Ammon's horn (tissue), 1 donor: ENCODE results near the gene SEC16A.

ENCODE experiments used
- DNase-seq: peaks from one replicate; pipeline ENCODE4 v3.0.0-alpha.2; 2016; ENCODE audit warnings: low spot score

The SEC16A gene, protein sequence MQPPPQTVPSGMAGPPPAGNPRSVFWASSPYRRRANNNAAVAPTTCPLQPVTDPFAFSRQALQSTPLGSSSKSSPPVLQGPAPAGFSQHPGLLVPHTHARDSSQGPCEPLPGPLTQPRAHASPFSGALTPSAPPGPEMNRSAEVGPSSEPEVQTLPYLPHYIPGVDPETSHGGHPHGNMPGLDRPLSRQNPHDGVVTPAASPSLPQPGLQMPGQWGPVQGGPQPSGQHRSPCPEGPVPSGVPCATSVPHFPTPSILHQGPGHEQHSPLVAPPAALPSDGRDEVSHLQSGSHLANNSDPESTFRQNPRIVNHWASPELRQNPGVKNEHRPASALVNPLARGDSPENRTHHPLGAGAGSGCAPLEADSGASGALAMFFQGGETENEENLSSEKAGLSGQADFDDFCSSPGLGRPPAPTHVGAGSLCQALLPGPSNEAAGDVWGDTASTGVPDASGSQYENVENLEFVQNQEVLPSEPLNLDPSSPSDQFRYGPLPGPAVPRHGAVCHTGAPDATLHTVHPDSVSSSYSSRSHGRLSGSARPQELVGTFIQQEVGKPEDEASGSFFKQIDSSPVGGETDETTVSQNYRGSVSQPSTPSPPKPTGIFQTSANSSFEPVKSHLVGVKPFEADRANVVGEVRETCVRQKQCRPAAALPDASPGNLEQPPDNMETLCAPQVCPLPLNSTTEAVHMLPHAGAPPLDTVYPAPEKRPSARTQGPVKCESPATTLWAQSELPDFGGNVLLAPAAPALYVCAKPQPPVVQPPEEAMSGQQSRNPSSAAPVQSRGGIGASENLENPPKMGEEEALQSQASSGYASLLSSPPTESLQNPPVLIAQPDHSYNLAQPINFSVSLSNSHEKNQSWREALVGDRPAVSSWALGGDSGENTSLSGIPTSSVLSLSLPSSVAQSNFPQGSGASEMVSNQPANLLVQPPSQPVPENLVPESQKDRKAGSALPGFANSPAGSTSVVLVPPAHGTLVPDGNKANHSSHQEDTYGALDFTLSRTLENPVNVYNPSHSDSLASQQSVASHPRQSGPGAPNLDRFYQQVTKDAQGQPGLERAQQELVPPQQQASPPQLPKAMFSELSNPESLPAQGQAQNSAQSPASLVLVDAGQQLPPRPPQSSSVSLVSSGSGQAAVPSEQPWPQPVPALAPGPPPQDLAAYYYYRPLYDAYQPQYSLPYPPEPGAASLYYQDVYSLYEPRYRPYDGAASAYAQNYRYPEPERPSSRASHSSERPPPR (N-terminal part only)

DNA sequence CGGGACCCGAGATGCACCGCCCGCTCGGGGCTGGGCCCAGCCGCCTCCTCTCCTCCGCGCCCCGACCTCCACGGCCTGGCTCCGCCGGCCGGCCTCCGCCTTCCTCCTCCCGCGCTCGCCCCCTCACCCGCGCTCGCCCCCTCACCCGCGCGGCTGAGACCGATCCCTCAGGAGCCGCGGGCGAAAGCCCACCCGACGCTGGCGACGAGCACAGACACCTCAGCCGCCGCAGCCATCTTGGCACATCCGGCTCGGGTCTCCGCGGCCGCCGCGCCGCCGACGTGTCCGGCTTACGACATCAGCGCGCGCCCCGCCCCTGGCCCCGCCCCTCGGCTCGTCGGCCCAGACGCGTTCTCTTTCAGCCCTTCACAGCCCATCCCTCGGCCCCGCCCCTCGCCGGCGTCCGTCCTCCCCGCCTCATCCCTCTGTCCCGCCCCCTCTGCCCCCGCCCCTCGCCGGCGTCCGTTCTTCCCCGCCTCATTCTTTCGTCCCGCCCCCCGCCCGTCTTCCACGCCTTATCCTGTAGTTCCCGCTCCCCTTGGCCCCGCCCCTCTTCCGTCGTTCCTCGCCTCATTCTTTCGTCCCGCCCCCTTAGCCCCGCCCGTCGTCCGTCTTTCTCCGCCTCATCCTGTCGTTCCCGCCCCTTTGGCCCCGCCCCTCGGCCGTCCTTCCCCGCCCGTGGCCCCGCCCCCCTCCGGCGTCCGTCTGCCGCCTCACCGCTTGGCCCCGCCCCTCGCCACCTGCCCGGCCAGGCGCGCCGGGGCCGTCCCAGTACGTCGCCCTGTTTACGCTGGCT is at the start of gene SEC16A:
TSS of gene SEC16A (minus strand) at position 248 of the 796 bp plus-strand sequence. CDS start 5,425 bp downstream, outside the sequence.
- peak; percentile 100 for DNase-seq

DNA sequence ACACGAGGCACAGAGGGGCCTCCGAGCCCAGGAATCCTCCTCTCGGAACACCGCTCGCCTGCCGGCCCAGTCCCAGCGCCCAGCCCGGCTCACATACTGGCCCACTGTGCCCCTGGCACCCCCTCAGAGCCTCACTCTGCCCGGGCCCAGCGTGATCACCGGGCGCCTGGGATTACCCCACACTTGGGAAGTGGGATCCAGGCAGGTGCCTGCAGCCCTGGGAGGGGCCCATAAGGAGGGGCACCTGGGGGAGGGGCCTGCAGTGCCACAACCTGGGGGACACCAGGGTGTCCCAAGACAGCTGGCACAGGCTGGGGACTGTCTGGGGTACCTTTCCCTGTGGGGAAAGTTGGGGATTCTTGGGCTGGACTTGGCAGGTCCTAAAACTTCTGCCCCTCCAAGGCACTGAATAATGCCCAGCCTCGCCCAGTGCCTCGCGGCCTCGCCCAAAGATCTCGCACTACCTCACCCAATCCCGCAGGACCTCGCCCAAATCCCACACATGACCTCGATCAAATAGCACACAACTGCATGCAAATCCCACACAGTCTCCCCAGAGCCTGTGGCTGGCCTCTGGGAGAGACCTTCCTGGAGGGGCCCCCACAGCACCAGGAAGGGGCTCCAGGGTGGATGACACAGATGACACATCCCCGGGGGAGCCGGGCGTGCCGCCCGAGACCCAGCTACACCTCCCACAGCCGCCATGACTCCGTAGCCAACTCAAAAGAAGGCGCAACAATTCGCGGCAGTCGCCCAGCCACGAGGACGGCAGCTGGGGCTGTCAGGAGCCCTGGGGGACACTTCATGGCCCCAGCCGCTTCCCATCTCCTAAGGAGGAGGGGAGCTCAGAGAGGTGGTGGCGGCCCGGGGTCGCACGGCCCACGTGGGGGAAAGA is 49.3 kb upstream of the SEC16A start:
- DNase-seq = no peak

DNA sequence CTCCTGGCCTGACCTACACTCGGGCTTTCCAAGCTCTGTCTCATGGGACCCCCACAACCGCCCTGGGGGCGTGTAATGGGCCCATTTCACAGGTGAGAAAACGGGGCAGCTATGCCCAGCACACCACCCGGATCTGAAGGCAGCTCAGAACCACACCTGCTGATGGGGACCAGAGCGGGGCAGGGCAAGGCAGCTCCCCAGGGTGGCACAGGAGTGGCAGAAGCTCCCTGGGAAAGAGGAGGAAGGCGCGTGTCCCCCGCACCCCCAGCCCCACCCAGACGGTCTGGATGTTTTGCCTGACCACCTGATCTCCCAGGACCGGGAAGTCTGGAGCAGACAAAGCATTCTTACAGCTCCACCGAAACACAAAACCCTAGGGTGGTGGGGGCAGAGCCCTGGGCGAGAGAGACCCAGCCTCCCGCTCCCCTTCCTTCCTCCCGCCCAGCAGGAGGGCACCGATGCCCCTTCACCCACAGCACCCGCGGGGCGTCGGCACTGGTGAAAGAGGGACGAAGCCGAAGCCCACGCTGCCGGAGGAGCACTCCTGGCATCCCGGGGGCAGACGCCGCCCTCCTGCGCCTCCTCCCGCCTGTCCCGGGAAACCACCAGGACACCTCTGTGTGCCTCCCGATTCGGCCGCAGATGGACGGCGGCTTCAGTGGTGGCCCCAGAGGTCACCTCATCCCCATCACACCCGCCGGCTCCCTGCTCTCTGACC is 48.5 kb upstream of the SEC16A start:
- DNase-seq = no peak

DNA sequence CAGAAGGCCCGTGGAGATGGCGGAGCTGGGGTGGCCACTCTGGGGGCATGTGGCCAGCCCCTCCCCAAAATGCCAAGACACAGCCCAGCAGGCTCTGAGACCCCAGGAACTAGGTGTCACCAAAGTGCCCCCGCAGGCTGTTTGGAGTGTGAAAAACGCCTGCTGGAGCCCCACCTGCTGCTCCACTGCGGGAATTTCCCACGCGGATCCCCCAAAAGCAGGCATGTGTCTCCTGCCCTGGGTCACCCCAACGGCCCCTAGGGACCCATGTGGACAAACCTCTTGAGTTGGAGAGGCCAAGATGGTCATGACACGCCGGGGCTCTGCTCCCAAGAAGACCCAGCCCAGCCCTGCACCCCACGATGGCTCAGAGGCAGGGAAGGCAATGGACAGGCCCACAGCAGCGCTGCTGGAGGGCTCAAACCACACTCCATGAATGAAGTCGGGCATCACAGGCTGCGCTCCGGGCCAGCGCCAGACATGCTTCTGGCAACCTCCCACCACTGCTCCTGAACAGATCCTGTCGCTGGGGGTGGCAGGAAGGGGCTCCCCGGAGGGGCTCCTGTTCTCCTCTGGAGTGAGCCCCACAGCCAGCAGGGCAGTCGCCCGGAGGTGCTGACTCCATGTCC is 47.7 kb upstream of the SEC16A start:
- no peak for DNase-seq

DNA sequence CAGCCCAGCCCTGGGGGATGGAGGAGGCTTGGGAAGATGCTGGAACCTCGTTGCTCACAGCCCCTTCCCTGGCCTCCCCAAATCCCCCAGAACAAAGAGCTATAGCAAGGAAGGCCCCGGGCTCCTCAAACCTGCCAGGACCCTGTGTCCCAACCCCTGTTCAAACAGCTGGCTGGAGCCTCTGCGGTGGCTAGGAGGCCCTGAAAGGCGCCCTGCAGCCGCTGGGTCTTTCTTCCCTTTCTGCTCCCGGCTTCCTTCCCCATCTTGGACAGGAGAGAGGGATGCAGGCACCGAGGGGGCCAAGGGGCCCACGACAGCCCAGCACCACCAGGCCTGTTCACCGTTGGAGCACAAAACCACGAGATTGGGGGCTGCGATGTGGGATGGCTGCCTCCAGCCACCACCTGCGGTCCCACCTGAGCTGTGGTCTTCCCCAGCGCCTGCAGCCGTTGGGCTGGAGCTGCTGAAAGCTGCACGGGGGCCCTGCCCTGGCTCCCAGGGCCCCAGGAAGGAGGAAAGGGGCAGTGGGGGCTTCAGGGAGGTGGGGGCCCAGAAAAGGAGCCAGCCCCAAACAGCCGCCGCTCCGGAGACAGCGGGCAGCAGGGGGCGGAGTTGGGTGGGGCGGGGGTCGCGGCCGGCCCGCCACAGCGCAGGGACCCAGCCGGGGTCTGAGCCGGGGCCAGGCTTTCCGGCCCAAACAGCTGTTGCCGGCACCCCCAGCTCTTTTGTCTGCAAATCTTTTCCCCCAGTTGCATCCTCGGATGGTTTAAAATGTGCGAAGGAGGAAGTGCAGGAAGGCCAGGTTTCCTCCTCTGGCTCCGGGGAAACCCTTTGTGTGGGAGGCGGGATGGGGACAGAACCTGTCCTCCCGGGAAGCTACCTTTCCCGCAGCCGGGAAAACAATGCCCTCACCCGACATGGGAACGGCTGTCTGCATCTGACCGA is 46.9 kb upstream of the SEC16A start:
- no peak for DNase-seq

DNA sequence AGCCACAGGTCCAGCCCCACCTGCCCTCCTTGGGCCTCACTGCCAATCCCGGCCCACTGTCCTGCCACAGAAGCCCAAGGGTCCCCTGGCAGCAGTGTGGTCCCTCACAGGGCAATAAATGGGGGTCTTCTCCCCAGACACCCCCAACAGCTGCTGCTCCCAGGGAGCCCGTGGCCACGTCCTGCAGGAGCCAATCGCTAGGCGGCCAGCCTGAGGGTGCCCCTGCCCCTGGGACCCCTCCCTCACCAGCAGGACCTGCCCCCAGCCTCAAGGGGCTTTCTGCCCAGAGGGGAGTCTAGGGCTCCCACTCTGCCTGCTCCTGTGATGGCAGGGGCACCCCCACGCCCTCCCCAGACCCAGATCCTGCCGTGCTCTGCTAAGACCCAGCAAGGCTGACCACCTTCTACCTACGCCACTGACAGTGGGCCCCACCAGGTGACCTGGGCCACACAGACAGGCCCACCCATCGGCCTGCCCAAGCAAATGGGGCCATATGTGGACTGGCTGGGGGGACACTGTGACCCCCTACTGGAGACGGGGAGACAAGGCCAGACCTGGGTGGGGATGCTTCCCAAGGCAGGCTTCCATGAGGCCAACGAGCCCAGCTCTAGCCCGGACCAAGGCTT is 46.0 kb upstream of the SEC16A start:
- DNase-seq = no peak

DNA sequence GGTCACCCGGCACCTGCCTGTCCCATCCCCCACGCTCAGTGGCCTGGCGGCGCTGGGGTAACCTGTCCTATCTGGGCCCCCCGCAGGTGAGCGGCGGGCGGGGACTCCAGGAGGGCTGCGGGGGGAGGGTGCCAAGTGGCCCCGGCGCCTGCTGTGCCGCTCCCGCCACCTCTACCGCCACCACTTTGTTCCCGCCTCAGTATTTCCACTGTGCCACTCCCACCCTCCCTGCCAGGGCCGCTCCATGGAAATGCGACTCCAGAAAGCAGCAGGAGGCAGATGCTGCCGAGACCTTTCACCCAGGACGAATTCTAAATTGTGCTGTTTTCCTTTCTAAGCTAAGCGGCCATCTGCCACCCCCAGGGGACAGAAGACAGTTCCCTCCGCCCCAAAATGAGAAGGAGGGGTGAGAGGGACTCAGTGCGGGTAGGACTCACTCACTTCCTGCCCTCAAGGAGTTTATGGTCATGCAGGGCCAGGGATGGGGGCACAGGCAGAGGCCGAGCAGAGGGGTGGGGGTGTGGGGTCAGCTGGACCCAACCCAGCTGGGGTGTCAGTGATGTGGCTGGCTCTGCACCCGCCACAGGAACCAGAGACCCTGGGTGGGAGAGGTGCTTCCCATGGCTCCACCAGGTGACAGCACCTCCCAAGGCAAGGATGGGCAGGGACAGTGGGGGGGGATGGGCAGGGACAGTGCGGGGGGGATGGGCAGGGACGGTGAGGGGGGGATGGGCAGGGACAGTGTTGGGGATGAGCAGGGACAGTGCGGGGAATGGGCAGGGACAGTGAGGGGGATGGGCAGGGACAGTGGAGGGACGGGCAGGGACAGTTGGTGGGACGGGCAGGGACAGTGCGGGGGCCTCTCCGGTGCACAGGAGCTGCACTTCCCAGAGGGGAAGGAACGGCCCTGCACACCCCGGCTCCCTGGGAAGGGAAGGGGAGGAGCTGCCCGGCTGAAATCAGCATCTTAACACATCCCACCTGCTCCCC is 45.2 kb upstream of the SEC16A start:
- no peak for DNase-seq

DNA sequence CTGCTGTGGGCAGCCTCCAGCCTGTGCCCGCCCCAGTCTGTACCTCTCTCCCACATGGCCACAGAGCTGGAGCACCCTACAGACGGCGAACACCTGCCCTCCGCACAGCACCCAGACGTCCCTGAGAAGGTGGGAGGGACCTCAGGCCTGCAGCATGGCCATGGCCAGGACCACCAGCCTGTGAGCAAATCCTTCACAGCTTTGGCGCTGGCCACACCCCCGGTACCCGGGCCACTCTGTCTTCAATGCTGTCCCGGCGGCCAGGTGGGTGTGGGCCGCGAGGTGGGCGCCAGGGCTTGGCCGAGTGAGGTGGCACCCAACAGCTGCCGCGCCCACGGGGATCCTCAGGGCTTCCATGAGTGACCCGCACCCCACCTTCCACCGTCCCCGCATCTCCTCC is 44.3 kb upstream of the SEC16A start:
- no peak for DNase-seq

DNA sequence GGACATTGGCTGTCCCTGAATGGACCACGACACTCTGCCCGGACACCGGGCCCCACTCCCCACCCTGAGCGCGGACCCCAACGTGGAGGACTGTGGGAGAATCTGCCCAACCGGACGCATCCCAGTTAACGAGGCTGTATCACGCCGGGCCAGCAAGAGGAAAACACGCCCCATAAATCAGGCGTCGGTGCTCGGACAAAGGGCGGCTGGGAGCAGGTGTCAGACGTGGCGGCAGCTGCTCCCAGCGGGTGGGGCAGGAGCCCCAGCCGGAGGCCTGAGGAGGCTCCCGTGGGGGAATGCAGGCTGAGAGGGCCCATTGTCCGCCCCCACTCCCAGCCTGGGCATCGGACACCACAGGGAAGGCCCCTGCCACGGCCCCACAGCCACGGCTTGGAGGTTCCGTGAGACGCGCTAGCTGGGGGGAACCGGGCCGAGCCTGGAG is 43.8 kb upstream of the SEC16A start:
- peak; percentile 85 for DNase-seq

DNA sequence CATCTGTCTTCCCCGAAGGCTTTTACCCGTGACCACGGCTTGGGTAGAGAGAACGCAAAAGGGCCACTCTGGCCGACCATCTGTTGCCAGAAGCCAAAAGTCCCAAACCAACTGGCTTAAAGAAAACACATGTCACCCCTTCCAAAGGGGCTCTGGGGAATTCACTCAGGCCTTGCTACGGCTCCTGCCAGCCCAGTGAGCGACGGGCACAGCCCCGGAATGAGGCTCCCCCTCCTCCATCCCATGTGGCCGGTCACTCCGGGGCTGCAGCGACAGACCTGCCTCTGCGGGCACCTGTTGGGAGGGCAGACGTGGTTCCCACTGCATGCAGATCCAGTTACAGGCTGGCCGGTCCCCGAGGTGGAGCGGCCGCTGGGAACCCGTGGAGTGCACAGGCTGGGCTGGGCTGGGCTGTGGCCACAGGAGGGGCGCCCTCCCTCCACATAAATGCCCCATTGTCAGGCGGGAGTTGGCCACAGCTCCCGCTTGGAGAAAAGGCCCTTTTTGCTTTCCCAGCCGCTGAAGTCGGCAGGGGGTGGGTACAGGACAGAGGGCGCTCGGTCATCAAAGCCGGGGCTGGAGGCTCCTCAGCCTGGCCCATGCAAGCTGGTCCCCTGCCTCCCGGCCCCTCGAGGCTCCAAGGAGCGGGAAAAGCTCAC is 43.1 kb upstream of the SEC16A start:
- peak; percentile 96 for DNase-seq

DNA sequence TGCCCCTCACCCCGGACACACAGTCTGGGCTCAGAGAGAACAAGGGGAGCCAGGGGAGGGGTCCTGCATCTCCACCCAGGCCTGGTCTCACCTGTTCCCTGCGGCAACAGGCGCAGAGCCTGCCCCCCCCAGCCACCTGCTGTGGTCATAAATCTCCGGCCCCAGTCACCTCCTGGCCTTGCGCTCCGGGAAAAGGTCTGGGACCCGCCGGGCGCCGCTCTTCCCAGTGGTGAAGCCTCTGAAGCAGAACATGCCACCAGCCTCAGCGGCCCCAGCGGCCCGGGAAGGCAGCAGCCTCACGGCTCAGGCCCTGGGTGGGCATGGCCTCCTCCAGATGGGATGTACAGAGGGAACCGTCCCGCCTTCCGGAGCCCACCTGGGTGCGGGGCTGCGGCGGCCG is 42.4 kb upstream of the SEC16A start:
- no peak for DNase-seq

DNA sequence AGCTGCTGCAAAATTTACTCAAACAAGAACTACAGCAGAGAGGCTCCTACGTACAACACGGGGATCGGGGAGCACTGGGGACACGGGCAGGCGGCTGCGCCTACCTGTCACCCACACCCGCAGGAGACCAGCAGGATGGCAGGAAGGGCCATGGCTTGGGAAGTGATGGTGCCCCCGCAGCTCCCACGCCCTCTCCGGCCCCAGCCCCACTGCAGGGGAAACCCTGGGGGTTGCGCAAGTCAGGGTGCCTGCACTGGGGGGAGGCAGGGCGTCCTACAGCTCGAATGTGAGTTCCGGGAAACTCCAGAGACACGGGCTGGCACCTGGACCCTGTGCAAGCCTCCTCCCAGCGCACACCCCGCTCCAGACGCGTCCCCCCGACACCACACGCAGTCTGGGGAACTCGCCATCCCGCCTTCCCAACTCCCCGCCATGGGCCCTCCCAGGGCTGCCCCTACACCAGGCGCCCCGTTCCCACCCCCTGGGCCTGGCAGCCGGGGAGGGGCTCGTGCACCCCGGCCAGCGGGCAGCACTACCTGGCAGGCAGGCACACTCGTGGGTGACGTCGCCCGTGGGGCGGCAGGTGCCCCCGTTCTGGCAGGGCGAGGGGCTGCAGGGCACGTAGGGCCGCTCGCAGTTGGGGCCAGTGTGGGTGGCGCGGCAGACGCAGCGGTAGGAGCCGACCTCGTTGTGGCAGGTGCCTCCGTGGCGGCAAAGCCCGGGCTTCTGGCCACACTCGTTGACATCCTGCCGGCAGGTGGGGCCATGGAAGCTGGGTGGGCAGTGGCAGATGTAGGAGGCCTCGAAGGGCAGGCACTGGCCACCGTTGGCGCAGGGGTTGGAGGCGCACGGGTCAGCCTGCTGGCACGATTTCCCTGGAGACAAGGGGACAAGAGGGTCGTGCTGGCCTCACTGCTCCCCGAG is 39.7 kb upstream of the SEC16A start:
- no peak for DNase-seq

DNA sequence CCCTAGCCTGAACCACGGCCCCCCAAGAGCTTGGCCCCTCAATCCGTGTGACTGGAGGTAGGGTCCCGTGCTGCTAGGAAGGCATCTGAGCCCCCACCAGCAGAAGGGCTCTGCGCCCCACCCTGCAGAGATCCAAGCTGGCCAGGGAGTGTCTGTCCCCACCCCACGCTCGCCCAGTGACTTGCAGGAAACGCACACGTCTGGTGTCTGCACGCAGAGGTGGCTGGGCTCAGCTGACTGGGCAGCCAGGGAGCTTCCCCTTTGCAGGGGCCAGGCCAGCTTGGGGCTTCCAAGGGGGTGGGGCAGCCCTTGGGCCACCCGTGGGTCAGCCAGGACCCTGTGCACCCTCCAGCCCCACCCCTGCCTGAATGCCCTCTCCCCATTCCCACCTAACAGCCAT is 38.7 kb upstream of the SEC16A start:
- no peak for DNase-seq

DNA sequence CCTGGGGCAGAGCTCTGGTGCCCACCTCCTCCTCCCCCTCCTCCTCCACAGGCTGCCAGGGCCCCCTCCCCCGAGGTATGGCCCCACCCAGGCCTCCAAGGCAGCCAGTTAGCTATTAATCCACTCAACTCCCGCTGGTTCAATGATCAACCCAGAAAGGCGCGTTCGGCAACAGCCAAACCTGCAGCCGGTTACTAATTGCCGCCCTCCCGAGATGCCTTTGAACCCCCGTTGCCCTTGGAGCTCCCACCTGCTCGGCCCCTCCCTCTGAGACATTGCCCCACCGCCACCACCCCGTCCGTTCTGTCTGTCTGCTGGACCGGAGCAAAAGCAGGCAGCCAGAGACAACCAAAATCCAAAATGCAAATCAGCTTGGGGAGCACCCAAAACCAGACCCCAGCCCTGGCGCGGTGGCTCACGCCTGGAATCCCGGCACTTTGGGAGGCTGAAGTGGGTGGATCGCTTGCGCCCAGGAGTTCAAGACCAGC is 37.3 kb upstream of the SEC16A start:
- no peak for DNase-seq
